ENCODE measurements around the gene CNTFR. TPM values are rescaled to one million over a fixed set of nuclear protein-coding genes. Genes with fewer than 3 reads are reported as not detected.

CNTFR gene
- total RNA-seq, 4 donors from 2014 or later: 19.8 to 40.9 (median 34.7) TPM

DNA sequence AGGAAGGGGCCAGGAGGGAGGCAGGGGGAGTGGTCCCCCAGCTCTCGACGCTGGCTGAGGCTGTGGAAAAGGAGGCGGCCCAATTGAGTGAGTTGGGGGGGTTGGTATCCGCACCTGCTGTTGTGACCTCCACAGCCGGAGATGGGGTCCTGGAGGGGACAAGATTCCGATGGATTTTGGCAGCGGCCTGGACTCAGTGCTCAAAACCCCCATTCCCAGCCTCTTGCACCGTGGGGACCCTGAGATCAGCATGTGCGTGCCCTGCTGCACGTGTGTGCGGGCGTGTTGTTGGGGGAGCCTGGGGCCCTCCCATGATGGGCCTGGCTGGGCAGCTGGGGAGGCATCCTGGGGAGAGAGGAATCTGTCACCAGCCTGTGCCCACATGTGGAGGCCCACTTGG is 15.0 kb downstream of the CNTFR start:
- no peak for DNase-seq (ENCODE audit: low spot score in 2 of 2)
- Histone ChIP-seq H3K4me1 (peaks cover 0 to 91% (median 5%) of the 10 kb centered on the region in 4 donors), H3K36me3 (no peaks in the 10 kb centered on the region), H3K4me3 (no peak overlapping the region), H3K27me3 (peaks cover 0 to 16% of the 10 kb centered on the region in 2 donors), H3K27ac (no peak overlapping the region), H3K9me3 (no peaks in the 10 kb centered on the region)
- WGBS, 2 donors: 83 to 90% methylated on average over 8 to 9 of the region's 12 CpGs
- TF ChIP-seq, protein P1, sequence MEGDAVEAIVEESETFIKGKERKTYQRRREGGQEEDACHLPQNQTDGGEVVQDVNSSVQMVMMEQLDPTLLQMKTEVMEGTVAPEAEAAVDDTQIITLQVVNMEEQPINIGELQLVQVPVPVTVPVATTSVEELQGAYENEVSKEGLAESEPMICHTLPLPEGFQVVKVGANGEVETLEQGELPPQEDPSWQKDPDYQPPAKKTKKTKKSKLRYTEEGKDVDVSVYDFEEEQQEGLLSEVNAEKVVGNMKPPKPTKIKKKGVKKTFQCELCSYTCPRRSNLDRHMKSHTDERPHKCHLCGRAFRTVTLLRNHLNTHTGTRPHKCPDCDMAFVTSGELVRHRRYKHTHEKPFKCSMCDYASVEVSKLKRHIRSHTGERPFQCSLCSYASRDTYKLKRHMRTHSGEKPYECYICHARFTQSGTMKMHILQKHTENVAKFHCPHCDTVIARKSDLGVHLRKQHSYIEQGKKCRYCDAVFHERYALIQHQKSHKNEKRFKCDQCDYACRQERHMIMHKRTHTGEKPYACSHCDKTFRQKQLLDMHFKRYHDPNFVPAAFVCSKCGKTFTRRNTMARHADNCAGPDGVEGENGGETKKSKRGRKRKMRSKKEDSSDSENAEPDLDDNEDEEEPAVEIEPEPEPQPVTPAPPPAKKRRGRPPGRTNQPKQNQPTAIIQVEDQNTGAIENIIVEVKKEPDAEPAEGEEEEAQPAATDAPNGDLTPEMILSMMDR (IDR thresholded peaks at IDR 0.05): no peak
- TF ChIP-seq EP300 (IDR thresholded peaks at IDR 0.05): no peak
- TF ChIP-seq POLR2A (IDR thresholded peaks at IDR 0.05): no peak

GRCh38 chr9:34573599-34574325 is 15.8 kb downstream of the CNTFR start:
- no peak for DNase-seq (ENCODE audit: low spot score in 2 of 2)
- WGBS, 2 donors: 57 to 60% methylated on average over 15 to 17 of the region's 17 CpGs
- peaks cover 0 to 83% (median 5%) of the 10 kb centered on the region in 4 donors for H3K4me1 ChIP-seq
- peaks cover 0 to 8% of the 10 kb centered on the region in 2 donors for H3K27me3 ChIP-seq
- TF ChIP-seq EP300 (IDR thresholded peaks at IDR 0.05) (no peak), POLR2A (IDR thresholded peaks at IDR 0.05) (no peak)
- TF ChIP-seq, protein P1 (IDR thresholded peaks at IDR 0.05): no peak
- no peaks in the 10 kb centered on the region for H3K36me3 ChIP-seq
- no peak overlapping the region for H3K4me3 ChIP-seq
- no peaks in the 10 kb centered on the region for H3K9me3 ChIP-seq
- no peak overlapping the region for H3K27ac ChIP-seq

DNA sequence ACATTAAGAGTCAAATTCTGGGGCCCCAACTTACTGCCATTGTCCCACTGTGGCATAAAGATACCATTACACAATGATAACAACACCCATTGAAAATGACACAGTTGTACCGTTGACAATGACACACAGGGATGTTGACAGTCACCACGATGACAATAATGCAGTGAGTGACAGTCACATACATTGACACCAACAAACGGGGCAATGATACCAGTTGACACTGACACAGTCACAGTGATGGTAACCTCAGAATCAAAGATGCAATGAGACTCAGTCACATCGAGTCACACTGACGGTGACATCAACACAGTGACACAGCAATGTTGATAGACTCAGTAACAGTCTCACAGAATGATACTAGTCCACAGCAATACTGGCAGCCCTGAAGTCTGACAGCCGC is 16.9 kb downstream of the CNTFR start:
- 89 to 91% methylated on average over 6 of the region's 6 CpGs for WGBS, 2 donors
- Histone ChIP-seq H3K9me3 (no peaks in the 10 kb centered on the region), H3K4me3 (no peak overlapping the region)

DNA sequence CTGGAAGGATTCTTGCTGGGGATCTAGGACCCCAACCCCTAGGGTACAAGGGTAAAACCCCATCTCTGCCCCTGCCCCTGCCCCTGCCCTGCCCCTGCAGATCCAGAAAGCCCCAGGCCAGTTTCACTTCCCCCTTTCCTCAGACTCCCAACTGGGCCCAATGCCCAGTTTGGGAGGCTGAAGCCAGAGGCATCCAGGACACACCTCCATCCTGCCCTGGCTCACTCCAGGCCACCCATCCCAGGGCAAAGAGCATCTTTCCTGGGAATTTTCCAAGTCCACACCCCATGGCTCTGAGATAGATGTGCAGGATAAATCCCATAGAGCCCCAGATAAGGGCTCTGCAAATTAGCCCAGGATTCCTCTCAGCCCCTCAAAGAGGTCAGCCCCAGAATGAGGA is 17.4 kb downstream of the CNTFR start:
- no peak overlapping the region for H3K27ac ChIP-seq
- H3K4me3 ChIP-seq: no peak overlapping the region
- H3K27me3 ChIP-seq: no peaks in the 10 kb centered on the region
- H3K36me3 ChIP-seq: peaks cover 0 to 7% (median 0%) of the 10 kb centered on the region in 3 donors
- TF ChIP-seq EP300 (IDR thresholded peaks at IDR 0.05) (no peak), POLR2A (IDR thresholded peaks at IDR 0.05) (no peak)
- TF ChIP-seq, protein P1 (IDR thresholded peaks at IDR 0.05): no peak
- no peaks in the 10 kb centered on the region for H3K9me3 ChIP-seq
- DNase-seq (ENCODE audit: low spot score in 2 of 2): no peak
- H3K4me1 ChIP-seq: peaks cover 0 to 68% (median 2%) of the 10 kb centered on the region in 4 donors

More for the DNA sequence above, 16.9 kb downstream of the CNTFR start:
- peaks cover 0 to 7% (median 0%) of the 10 kb centered on the region in 3 donors for H3K36me3 ChIP-seq
- no peaks in the 10 kb centered on the region for H3K27me3 ChIP-seq
- TF ChIP-seq POLR2A (IDR thresholded peaks at IDR 0.05) (no peak), EP300 (IDR thresholded peaks at IDR 0.05) (no peak)
- TF ChIP-seq, protein P1 (IDR thresholded peaks at IDR 0.05): no peak
- DNase-seq (ENCODE audit: low spot score in 2 of 2): no peak
- H3K4me1 ChIP-seq: peaks cover 0 to 72% (median 3%) of the 10 kb centered on the region in 4 donors
- no peak overlapping the region for H3K27ac ChIP-seq

DNA sequence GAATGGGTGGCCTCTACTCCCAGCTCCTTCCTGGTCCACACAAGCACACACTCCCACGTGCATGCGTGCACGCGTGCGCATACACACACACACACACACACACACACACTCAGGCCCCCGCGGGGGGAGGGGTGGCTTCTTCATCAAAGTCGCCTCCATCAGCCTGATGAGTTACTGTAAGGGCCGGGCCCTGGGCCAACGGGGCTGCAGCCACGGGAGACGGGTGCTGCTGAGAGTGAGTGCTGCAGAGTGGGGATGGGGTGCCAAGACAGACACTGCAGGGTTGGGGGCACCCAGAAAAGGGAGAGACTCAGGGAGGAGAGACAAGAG is 18.1 kb downstream of the CNTFR start:
- 58 to 62% methylated on average over 12 of the region's 12 CpGs for WGBS, 2 donors

More for the DNA sequence above, 18.1 kb downstream of the CNTFR start:
- H3K27ac ChIP-seq: peak overlapping the region in 1 of 4 donors; percentile 15
- no peak for DNase-seq (ENCODE audit: low spot score in 2 of 2)
- H3K36me3 ChIP-seq: peaks cover 0 to 7% (median 0%) of the 10 kb centered on the region in 3 donors
- no peaks in the 10 kb centered on the region for H3K9me3 ChIP-seq
- H3K27me3 ChIP-seq: no peaks in the 10 kb centered on the region
- H3K4me1 ChIP-seq: peaks cover 0 to 62% (median 2%) of the 10 kb centered on the region in 4 donors
- H3K4me3 ChIP-seq: no peak overlapping the region
- no peak for TF ChIP-seq EP300 (IDR thresholded peaks at IDR 0.05)
- TF ChIP-seq POLR2A (IDR thresholded peaks at IDR 0.05): no peak
- TF ChIP-seq, protein P1 (IDR thresholded peaks at IDR 0.05): no peak
